Measurements from ENCODE around the gene KIAA0513. TPM values are rescaled to one million over a fixed set of nuclear protein-coding genes. Genes with fewer than 3 reads are reported as not detected.

The KIAA0513 gene
- total RNA-seq, 1 donor from 2014 or later, result 10.6 TPM

GRCh38 chr16:85045641-85046471 is 18.3 kb downstream of the KIAA0513 start:
- no peaks in the 10 kb centered on the region for H3K27me3 Mint-ChIP-seq (ENCODE audit: unreplicated experiment)
- TF ChIP-seq CTCF (IDR thresholded peaks at IDR 0.05), result no peak

GRCh38 chr16:85046472-85046916 is 18.9 kb downstream of the KIAA0513 start:
- Mint-ChIP-seq H3K27ac (ENCODE audit: unreplicated experiment) (no peak overlapping the region), H3K4me3 (ENCODE audit: unreplicated experiment) (no peak overlapping the region), H3K36me3 (ENCODE audit: unreplicated experiment) (peaks cover 2% of the 10 kb centered on the region), H3K4me1 (ENCODE audit: unreplicated experiment) (peaks cover 15% of the 10 kb centered on the region), H3K9me3 (ENCODE audit: unreplicated experiment) (no peaks in the 10 kb centered on the region), H3K27me3 (ENCODE audit: unreplicated experiment) (no peaks in the 10 kb centered on the region)
- DNase-seq (ENCODE audit: extremely low spot score, unreplicated experiment), result no peak
- TF ChIP-seq CTCF (IDR thresholded peaks at IDR 0.05), result no peak

More at GRCh38 chr16:85045641-85046471, 18.3 kb downstream of the KIAA0513 start:
- no peaks in the 10 kb centered on the region for H3K9me3 Mint-ChIP-seq (ENCODE audit: unreplicated experiment)
- DNase-seq (ENCODE audit: extremely low spot score, unreplicated experiment), result no peak
- H3K4me1 Mint-ChIP-seq (ENCODE audit: unreplicated experiment), result peaks cover 10% of the 10 kb centered on the region
- H3K36me3 Mint-ChIP-seq (ENCODE audit: unreplicated experiment), result peaks cover 2% of the 10 kb centered on the region
- H3K27ac Mint-ChIP-seq (ENCODE audit: unreplicated experiment), result no peak overlapping the region
- no peak overlapping the region for H3K4me3 Mint-ChIP-seq (ENCODE audit: unreplicated experiment)

GRCh38 chr16:85046931-85047866 is 19.6 kb downstream of the KIAA0513 start:
- Mint-ChIP-seq H3K27ac (ENCODE audit: unreplicated experiment) (no peak overlapping the region), H3K27me3 (ENCODE audit: unreplicated experiment) (no peaks in the 10 kb centered on the region), H3K4me1 (ENCODE audit: unreplicated experiment) (peaks cover 16% of the 10 kb centered on the region), H3K4me3 (ENCODE audit: unreplicated experiment) (no peak overlapping the region), H3K36me3 (ENCODE audit: unreplicated experiment) (peaks cover 2% of the 10 kb centered on the region), H3K9me3 (ENCODE audit: unreplicated experiment) (no peaks in the 10 kb centered on the region)
- no peak for TF ChIP-seq CTCF (IDR thresholded peaks at IDR 0.05)
- no peak for DNase-seq (ENCODE audit: extremely low spot score, unreplicated experiment)

- Mint-ChIP-seq H3K4me3 (ENCODE audit: unreplicated experiment) (no peak overlapping the region), H3K4me1 (ENCODE audit: unreplicated experiment) (peaks cover 18% of the 10 kb centered on the region), H3K9me3 (ENCODE audit: unreplicated experiment) (no peaks in the 10 kb centered on the region), H3K36me3 (ENCODE audit: unreplicated experiment) (peaks cover 2% of the 10 kb centered on the region), H3K27me3 (ENCODE audit: unreplicated experiment) (no peaks in the 10 kb centered on the region), H3K27ac (ENCODE audit: unreplicated experiment) (no peak overlapping the region)
- no peak for DNase-seq (ENCODE audit: extremely low spot score, unreplicated experiment)
- TF ChIP-seq CTCF (IDR thresholded peaks at IDR 0.05), result no peak
Measured at GRCh38 chr16:85047867-85048455, 20.4 kb downstream of the KIAA0513 start.
